ENCODE results near the gene SLC38A7. TPM values are rescaled to one million over a fixed set of nuclear protein-coding genes. Genes with fewer than 3 reads are reported as not detected.

SLC38A7 gene
- total and polyA plus RNA-seq, 2 of the 13 experiments (the other 11 are each of a cell fraction or from before 2014, with no cell fraction given) = 13.2 to 14.1 TPM

GRCh38 chr16:58654560-58655214 lies 29.9 kb downstream of the SLC38A7 start (continued):
- no peak for TF ChIP-seq ZSCAN20 (CRISPR knock-in tag; IDR thresholded peaks at IDR 0.05; ENCODE audit: borderline replicate concordance)
- TF ChIP-seq ZFP36L1 (CRISPR knock-in tag; IDR thresholded peaks at IDR 0.05) = no peak
- 0 out of 2 replicates have a peak, but pooled peaks have one; percentile 18 for TF ChIP-seq PHF21A (CRISPR knock-in tag; IDR thresholded peaks at IDR 0.05)
- peak; percentile 54; the same call in 1 of the 2 replicates for TF ChIP-seq PATZ1 (CRISPR knock-in tag; IDR thresholded peaks at IDR 0.05)
- TF ChIP-seq ASH2L (IDR thresholded peaks at IDR 0.05; ENCODE audit: insufficient read length, low read depth, low read length) = no peak
- TF ChIP-seq XBP1 (CRISPR knock-in tag; IDR thresholded peaks at IDR 0.05) = no peak
- TF ChIP-seq ZBTB42 (CRISPR knock-in tag; IDR thresholded peaks at IDR 0.05) = no peak
- TF ChIP-seq ZNF780A (CRISPR knock-in tag; IDR thresholded peaks at IDR 0.05) = no peak
- no peak for TF ChIP-seq ZFP82 (CRISPR knock-in tag; IDR thresholded peaks at IDR 0.05; ENCODE audit: borderline replicate concordance)
- no peak; the same call in 1 of the 2 replicates for TF ChIP-seq SMAD3 (CRISPR knock-in tag; IDR thresholded peaks at IDR 0.05)
- TF ChIP-seq, protein P1, sequence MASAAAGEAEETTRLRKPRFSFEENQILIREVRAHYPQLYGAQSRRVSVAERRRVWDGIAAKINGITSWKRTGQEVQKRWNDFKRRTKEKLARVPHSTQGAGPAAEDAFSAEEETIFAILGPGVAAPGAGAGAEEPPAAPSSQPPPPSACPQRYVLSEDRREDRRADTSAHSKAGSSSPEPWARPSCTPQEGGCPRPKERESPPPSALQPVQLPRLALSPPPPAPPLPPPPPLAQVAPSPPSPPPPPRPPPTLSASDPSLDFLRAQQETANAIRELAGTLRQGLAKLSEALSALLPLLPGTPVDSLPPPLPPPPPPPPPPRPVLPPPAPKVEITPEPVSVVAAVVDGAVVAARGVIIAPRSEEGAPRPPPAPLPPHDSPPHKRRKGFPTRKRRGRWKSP (CRISPR knock-in tag; IDR thresholded peaks at IDR 0.05) = 0 out of 2 replicates have a peak, but pooled peaks have one; percentile 29
- TF ChIP-seq IKZF5 (CRISPR knock-in tag; IDR thresholded peaks at IDR 0.05) = no peak
- TF ChIP-seq POLR2AphosphoS2 (IDR thresholded peaks at IDR 0.05; ENCODE audit: low read depth, low read length) = no peak
- TF ChIP-seq, protein P2, sequence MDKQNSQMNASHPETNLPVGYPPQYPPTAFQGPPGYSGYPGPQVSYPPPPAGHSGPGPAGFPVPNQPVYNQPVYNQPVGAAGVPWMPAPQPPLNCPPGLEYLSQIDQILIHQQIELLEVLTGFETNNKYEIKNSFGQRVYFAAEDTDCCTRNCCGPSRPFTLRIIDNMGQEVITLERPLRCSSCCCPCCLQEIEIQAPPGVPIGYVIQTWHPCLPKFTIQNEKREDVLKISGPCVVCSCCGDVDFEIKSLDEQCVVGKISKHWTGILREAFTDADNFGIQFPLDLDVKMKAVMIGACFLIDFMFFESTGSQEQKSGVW (CRISPR knock-in tag; IDR thresholded peaks at IDR 0.05; ENCODE audit: borderline replicate concordance) = no peak
- TF ChIP-seq KLF13 (CRISPR knock-in tag; IDR thresholded peaks at IDR 0.05) = no peak
- TF ChIP-seq JUN (CRISPR knock-in tag; IDR thresholded peaks at IDR 0.05) = no peak
- TF ChIP-seq RBM39 (IDR thresholded peaks at IDR 0.05; ENCODE audit: low read depth, low read length, poor library complexity, severe bottlenecking) = no peak
- no peak for TF ChIP-seq NCOA1 (CRISPR knock-in tag; IDR thresholded peaks at IDR 0.05)
- TF ChIP-seq GABPB1 (CRISPR knock-in tag; IDR thresholded peaks at IDR 0.05) = no peak
- no peak for TF ChIP-seq DNMT3B (CRISPR knock-in tag; conservative IDR thresholded peaks at IDR 0.05)
- TF ChIP-seq ZNF543 (CRISPR knock-in tag; IDR thresholded peaks at IDR 0.05) = peak; percentile 51; the same call in 1 of the 2 replicates
- TF ChIP-seq SMARCE1 (IDR thresholded peaks at IDR 0.05; ENCODE audit: borderline replicate concordance) = no peak
- no peak for TF ChIP-seq REPIN1 (CRISPR knock-in tag; IDR thresholded peaks at IDR 0.05; ENCODE audit: borderline replicate concordance, low read depth)
- TF ChIP-seq NCOA2 (CRISPR knock-in tag; IDR thresholded peaks at IDR 0.05) = no peak

Data from HepG2 (cell line).